Inferior parietal cortex (tissue), 1 donor: ENCODE data around the gene SH3YL1.

ENCODE experiments used
- DNase-seq: peaks from one replicate; pipeline ENCODE4 v3.0.0-alpha.2; 2016; ENCODE audit errors: extremely low spot score

SH3YL1 gene, protein sequence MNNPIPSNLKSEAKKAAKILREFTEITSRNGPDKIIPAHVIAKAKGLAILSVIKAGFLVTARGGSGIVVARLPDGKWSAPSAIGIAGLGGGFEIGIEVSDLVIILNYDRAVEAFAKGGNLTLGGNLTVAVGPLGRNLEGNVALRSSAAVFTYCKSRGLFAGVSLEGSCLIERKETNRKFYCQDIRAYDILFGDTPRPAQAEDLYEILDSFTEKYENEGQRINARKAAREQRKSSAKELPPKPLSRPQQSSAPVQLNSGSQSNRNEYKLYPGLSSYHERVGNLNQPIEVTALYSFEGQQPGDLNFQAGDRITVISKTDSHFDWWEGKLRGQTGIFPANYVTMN

DNA sequence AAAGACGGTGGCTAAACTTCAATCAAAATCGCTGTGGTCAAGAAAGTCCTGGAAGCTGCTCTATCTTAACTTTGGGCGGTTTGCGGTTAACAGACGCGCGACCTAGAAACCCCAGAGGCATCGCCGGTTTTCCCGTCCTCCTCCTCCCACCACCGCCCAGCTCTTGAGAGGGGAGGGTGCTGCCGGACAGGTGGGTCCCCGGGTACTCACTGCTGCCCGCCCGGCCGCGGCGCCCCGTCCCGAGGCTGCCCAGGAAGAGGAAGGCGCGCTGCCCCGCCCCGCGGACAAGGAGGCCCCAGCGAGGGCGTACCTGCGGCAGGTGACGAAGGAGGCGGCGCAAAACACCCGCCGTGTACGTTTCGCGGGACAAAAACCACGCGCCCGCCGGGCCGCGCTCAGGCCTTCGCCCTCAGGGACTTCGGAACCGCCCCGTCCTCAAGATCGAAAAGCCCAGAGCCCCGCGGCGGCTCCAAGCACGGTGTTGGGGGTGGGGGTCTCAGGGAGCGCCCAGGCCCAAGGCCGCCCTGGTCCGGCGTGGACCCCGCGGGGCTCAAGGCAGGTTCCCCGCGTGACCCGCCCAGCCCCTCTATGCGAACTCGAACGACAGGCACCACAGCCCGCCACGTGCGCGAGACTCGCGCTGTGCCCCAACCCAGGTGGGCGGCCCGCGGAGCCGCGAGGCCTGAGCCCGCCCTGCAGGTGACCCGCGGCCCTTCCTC, at the start of gene SH3YL1:
SH3YL1 (minus strand) TSS at position 259 of the 719 bp plus-strand sequence; CDS start at position 211, 48 bp downstream.
- DNase-seq: no peak

DNA sequence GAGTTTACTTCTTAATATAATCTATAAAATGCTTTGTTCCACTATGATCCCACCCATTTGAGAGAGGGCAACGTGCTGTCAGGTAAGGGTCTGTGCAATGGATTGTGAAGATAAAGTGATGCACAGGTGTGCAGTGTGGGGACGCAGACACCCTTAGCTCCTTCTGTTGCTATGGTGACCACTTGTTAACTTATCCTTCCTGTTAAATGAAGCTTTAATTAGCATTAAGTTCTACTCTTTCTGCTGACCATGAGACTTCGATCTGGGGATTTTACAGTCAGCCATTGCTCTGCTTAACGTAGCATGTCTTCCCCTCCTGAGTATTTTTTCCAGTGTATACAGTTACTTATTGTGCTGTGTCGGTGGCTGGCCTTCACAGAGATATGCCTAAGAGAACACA, 47.2 kb upstream of the SH3YL1 start:
- no peak for DNase-seq

DNA sequence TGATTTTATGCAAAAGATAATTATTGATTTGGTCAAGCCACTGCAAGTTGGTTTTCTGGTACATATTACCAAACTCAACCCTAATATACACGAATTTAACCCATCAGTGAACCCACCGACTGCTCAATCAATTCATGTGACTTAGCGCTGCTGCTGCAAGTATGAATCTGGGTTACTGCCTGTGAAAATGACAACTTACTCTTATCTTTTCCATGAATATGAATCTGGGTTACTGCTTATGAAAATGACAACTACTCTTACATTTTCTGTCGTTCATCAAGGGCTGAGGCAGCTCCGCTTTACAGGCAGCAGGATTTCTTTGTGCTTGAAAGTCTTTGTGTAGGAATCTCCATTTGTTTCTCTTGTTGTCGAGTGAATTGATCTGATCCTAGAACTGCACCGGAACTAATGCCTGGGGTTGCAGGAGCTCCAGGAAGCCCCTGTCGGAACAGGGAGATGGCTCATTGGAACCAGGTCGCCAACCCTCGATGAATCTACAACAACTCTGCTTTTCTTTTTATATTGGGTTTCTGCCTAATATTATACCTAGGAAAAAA, 46.2 kb upstream of the SH3YL1 start:
- no peak for DNase-seq

DNA sequence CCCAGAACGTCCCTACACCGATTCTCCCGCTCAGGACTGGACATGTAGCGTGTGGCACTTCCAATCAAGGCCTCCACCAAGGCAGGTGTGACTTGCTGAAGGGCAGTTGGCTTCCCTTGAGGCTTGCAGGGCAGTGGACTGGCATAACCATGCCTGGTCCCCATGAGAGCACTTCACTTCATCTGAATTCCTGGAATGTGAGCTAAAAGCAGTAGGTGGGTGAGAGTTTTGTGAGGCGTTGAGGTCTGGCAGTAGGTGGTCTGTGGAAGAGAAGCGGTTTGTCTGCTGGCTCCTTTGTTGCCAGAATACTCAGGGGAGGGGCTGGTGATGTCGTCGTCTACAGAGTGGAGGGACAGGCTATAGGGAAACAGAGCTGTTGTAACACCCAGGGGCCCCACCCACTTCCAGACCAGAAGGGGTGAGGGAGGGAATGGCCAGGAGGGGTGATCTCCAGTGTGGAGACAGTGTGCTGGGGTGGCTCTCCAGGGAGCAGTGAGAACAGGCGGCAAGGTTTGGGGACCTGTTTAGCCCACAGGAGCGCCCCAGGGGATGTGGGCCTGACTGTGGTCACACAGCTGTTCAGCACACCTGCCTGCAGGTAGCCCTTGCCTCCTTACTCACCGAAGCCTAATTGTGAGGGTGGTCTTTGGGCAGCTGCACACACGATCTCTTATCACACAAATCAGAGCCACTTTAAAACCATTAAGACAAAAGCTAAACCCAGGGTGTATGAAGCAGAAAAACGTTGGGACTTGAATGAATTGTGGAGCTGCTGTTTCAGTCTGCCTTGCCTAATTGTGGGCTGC, 45.5 kb upstream of the SH3YL1 start:
- no peak for DNase-seq

DNA sequence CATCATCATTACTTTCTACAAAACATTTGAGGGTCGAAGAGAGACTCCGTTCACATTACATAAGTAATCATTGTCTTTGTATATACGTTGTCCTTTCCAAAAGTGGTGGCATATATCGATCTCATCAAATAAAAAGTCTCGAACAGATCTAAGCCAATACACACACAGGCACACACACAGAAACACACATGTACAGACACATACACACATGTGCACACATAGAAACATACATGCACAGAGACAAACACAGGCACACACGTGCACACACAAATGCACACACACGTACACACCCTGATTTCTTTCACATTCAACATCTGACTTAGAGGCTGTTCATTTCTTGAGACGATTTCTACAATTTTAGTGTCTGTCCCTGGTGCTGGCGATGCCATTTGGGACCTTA, 41.5 kb upstream of the SH3YL1 start:
- no peak for DNase-seq

DNA sequence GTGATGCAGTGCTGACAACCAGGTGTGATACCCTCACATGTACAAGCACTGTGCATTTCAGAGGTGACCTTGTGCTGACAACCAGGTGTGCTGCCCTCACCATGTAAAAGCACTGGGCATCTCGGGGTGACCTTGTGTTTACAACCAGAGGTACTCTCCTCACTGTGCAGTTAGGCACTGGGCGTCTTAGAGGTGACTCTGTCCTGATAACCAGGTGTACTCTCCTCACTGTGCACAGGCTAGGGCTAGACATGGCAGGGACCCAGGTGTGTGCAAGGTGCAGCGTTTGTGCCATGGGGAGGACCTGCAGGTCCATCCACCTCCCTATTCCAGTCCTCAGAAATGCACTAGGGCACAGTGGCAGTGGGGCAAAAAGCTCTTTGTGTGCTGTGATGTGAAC, 32.5 kb upstream of the SH3YL1 start:
- no peak for DNase-seq

DNA sequence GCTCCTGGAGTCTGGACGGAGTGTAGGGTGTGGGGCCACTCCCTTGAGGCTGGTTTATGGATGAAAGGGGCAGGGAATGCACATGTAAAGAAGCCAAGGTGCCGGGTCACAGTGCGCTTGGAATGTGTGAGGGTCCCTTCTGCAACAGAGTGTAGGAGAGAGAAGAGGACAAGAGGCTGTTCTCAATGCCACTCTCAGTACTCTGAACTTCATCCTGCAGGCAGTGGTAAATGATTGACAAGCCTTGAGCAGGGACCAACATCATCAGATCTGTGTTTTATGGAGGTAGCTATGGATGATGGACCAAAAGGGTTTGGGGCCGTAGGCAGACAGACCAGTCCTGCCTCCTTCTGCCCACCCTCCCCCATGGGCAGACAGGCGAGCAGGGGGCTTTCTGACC, 31.3 kb upstream of the SH3YL1 start:
- no peak for DNase-seq

DNA sequence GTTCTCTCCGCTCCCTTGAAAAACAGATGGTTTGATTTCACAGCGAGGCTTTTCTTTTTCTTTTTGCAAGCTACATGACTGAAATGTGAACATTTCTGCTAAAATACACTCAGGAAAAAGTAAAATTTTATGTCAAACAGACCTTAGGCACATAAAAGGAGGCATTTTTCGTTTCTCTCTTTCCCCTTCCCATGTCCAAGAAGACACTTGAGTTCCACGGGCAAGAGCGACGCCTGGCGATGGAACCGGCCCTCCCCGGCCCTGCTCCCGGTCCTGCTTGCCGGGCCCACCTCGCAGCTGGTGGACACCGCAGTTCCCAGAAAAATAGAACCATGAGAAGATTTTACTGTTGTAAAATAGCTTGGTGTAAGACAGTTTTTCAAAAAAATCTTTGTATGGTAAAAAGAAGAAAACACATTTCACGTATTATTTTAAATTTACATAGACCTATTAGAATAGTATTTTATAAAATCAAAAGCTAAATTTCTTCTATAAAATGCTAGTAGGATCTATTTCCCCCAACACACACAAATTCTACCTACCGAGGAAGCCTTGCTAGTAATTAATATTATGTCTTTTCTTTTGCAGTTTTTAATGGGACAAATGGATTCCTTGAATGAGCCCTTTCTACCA, 26.4 kb upstream of the SH3YL1 start:
- peak; percentile 85 for DNase-seq

DNA sequence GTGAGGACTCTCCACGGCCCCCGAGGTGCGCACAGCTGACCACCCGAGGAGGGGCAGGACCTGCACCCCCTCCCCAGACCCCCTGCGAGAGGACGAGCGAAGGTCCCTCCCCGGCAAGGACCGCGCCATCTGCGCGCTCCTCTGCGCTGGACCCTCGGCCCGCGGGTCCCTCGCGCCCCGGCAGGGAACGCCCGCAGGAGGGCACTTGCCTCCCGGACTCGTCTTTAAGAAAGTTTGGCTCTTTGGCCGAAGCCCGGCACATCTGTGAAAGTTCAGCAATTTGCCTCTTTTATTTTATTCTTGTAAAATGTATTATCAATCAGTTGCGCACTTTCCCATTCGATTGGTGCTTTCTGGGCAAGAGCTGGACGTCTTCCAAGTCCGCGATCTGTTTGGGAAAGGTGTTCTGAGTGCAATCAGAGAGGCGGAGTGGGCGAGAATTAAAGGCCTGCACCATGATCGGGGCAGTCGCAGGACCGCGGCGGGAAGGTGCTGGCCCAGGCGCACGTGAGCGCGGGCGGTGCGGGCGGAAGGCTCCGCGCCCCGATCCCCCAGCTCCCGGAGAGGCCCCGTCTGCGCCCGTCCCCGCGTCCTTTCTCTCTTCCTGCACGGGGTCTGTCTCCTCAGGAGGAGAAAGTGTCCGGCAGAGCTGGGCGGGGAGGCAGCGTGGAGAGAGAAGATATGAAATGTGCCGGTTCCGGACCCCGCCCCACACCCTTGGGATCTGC, 25.7 kb upstream of the SH3YL1 start:
- no peak for DNase-seq

DNA sequence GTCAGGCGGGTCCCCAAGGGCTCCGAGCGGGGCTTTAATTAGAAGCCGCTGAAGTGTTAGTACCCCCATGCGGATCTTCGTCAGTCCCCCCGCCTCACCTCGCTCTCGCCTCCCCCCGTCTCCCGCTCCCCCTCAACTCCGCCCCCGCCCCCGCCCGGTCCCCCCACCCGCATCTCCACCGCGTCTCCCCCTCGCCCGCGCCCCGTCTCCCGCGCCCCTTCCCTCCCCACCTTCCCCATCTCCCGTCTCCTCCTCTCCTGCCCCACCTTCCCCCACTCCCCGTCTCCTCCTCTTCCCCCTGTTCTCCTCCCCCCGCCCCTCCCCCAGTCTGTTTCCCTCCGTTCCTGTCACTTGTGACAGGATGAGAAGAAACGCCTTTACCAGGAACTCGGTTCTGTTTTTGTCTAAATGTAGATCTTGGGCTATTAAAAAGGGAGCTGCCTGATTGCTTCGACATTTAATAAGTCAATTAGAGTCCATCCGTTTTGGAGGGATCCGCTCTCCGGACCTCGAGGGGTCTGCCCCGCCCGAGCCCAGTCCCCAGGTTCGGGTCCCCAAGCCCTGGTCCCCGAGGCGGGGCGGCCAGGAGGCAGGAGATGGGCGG, 25.0 kb upstream of the SH3YL1 start:
- no peak for DNase-seq

DNA sequence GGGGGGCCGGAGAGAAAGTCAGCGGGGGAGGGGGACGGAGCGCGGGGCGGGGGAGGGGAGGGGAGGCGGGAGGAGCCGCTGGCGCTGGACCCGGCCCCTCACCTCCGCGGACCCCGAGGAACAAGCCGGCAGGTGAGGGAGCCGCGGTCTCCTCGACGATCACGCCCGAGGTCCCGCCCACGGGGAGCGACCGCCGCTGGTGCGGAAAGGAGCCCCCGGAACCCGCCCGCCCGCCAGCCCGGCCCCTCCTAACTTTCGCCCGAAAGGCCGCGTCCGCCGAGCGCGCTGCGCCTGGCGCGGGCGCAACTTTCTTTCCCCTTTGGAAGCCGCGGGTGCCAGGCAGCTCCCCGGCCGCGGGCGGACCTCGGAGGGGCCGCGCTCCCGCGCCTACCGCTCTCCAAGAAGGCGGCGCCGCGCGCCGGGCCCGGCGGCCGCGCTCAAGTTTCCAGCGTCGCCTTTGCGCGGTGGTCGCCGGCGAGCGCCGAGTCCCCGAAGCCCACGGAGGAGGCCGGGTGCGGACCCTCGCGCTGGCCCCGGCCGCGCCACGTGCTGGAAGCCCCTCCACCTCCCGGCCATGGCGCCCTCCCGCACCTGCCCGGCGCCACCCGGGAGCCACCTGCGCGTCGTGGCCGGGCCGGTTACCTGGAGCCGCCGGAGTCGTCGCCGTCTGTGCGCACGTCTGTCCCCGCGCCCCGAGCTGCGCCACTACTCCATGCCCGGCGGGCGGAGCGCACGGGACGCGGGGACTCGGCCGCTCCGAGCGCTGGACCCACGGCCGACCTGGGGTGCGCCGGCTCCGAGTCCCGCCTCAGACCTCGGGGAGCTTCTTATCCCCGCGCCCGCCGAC, 24.3 kb upstream of the SH3YL1 start, which contains the start of gene ALKAL2:
ALKAL2 (minus strand) TSS at position 181 of the 847 bp plus-strand sequence. CDS start 256 bp downstream, outside the sequence.
- DNase-seq: no peak

DNA sequence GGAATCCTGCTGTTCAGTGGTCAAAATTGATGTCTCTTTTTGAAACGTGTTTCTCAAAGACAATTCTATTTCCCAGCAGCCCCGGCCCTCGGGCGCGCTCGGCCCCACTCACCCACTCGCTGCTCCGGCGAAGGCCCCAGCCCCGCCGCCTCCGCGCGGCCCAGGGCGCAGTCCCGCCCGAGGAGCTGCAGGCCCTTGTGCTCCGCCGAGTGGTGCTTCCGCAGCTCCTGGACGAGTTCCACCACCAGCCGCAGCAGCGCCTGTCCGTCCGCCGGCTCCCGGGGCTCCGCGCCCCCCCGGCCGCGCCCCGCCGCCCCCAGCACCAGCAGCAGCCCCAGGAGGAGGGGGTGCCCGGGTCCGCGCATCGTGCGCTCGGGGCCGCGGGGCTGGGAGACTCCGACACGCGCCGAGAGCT, 23.6 kb upstream of the SH3YL1 start:
- no peak for DNase-seq

DNA sequence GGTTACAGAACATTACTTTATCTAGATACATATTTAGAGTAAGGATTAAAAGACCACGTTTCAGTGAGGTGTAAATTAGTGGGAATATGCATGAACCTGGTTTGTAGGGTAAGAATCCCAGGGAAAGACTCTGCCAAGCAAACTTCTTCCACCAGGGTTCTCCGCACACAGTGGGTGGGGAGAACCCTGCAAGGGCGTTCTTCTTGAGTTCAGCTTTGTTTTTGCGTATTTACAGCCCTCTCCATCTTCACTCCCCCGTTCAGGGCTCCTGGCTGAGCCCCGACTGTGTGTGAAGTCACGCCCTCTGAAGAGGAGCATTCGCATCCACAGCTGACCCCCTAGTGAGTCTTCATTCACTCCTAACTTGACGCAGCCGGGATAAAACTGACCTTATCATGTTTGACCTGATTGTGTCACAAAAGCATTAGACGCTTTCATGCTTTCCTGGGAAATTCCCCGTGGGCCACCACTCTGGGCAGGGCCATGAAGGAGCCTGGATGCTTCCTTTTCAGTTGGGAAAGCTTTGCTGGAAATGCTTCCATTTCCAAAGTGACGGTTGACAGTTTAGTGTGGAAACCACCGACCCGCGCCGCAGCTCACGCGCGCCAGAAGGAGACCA, 23.1 kb upstream of the SH3YL1 start:
- DNase-seq: no peak

DNA sequence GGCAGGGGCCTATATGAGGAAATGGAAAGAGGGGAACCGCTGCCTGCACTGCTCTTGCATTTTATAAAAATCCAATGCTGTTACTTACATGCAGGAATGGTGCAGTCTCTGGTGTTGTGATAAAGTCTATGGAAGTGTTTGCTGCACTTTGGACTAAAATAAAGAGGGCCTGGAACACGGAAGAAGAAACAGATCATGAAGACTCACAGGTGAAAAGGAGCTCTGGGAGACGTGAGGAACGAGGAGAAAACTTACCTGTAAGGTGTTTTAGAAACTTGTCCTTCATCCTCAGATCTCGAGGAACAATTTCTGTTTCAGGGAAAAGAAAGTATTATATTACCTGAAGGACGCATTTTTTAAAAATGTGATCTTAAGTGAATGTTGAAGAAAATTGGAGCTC, 22.2 kb upstream of the SH3YL1 start:
- no peak for DNase-seq

DNA sequence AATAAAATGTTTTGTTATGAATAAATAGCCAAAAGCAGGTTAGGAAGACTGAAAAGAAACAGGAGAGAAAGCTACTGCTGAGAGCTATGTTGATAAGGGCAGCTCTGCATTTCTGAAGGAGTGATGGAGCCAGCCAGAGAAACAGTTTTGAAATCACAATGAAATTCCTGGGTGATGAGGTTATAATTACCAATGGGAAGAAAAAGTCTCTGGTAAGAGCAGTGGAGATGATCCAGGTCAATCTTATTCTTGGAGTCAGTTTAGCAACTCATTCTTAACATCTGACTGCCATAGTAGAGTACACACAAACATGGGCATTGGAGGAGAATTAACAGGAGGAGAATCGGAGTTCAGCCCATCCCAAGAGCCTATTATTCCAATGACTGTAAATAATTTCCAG, 21.7 kb upstream of the SH3YL1 start:
- DNase-seq: no peak

DNA sequence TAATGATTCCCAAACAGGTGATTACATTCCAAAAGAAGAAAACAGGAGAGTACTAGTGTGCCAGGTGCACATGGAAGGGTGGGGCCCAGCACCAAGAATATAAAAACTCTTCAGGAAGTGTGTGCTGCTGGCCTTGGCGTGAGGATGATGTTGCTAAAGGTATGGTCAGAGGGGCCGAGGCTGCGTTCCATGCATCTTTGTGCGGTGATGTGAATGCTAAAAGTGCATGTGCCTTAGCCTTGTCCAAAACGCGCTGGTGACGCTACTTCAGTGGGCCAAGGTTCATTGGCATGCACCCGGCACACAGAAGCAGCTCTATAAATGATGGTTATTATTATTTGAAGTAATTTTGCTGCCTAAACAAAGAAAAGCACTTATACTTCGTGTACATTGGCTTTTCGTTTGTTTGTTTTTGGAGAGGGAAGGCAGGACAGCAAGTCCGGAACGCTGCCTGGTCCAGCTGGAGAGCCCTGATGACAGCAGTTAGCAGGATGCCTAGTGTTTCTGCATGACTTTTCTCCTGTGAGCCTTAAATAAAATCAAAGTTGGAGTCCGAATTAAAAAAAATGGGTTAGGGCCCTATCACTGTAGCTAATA, 21.2 kb upstream of the SH3YL1 start:
- DNase-seq: no peak

DNA sequence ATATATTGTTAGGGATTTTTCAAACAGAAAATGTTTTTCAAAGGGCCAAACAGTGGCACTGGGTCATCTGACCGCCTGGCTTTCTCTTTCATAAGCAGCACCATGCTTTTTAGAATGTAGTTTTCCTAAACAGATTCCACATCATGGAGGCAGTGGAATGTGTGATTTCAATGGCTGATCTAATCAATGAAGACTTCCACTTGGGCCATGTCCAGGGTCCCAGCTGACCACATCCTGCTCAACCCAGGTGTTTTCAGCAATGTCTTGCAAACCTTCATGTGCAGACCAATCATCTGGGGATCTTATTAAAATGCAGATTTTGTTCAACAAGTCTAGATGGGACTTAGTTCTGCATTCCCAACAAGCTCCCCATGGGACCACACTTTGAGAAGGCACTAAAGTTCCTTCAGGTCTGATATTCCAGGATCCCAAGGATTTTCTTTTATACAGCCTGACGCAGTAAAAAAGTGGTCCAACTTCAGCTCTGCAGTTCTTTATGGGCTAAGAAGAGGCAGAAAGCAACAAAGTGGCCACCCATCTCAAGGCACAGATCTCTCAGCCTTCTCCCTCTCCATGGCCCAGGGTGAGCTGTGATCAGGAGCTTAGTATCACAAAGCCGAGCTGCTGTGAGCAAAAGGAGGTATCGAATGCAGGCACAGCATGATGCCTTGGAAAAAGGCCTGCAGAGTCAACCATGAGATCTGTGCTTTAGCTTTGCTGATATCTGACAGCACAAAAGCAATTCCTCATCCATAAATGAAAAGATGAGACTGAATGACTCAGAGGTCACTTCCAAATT, 20.4 kb upstream of the SH3YL1 start:
- no peak for DNase-seq
